Measurements from ENCODE around the gene LPCAT2. TPM values are rescaled to one million over a fixed set of nuclear protein-coding genes. Genes with fewer than 3 reads are reported as not detected.

The LPCAT2 gene
- total RNA-seq, 4 donors from 2014 or later: 8.0 to 27.1 (median 18.0) TPM

DNA sequence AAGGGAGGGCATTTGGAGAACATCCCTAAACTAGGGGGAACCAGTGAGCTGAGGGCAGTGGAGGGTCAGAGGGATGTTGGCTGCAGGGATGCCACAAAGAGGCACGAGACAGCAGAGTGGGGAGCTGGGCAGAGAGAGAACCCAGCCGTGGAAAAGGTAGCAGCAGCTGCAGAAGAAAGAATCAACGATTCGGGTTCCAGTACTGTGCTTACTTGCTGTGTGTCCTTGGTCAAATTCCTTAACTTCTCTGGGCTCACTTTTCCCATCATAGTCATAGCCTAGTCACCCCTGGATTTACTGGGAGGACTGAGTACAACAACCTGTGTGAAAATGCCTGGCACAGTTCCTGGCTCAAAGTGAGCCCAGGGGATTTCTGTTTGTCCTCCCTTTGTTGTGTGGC is 42.7 kb upstream of the LPCAT2 start:
- no peaks in the 10 kb centered on the region for H3K27me3 ChIP-seq
- TF ChIP-seq POLR2AphosphoS5 (IDR thresholded peaks at IDR 0.05): no peak
- TF ChIP-seq, protein P1, sequence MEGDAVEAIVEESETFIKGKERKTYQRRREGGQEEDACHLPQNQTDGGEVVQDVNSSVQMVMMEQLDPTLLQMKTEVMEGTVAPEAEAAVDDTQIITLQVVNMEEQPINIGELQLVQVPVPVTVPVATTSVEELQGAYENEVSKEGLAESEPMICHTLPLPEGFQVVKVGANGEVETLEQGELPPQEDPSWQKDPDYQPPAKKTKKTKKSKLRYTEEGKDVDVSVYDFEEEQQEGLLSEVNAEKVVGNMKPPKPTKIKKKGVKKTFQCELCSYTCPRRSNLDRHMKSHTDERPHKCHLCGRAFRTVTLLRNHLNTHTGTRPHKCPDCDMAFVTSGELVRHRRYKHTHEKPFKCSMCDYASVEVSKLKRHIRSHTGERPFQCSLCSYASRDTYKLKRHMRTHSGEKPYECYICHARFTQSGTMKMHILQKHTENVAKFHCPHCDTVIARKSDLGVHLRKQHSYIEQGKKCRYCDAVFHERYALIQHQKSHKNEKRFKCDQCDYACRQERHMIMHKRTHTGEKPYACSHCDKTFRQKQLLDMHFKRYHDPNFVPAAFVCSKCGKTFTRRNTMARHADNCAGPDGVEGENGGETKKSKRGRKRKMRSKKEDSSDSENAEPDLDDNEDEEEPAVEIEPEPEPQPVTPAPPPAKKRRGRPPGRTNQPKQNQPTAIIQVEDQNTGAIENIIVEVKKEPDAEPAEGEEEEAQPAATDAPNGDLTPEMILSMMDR (IDR thresholded peaks at IDR 0.05): no peak
- TF ChIP-seq EP300 (IDR thresholded peaks at IDR 0.05): no peak
- no peak for TF ChIP-seq POLR2A (IDR thresholded peaks at IDR 0.05)
- ATAC-seq: no peak
- H3K27ac ChIP-seq: no peak overlapping the region
- H3K4me1 ChIP-seq: peaks cover 0 to 12% (median 0%) of the 10 kb centered on the region in 3 donors
- no peaks in the 10 kb centered on the region for H3K9me3 ChIP-seq
- H3K4me3 ChIP-seq: no peak overlapping the region
- no peaks in the 10 kb centered on the region for H3K36me3 ChIP-seq
- WGBS, 2 donors (ENCODE audit: low coverage in 1 of 2): 85 to 94% methylated on average over 4 of the region's 4 CpGs

DNA sequence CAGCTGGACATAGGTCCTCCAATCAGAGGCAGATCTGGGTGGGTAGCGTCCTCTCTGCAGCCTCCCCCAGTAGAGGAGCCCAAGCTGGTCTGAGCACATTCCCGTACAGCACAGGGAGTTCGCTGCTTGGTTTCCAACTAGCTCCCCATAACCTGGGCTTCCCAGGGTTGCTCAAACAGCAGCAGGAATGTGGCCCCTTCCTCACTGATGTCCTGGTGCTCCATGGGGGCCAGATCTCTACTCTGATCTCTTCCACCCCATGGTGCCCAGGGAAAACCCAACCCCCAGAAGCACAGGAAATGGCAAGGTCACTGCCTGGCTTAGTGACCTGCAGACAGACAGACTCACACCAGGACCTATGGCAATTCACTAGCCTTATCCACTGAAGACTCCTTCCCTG is 41.0 kb upstream of the LPCAT2 start:
- TF ChIP-seq POLR2A (IDR thresholded peaks at IDR 0.05): no peak
- TF ChIP-seq, protein P1 (IDR thresholded peaks at IDR 0.05): no peak
- TF ChIP-seq POLR2AphosphoS5 (IDR thresholded peaks at IDR 0.05): no peak
- TF ChIP-seq EP300 (IDR thresholded peaks at IDR 0.05): no peak

DNA sequence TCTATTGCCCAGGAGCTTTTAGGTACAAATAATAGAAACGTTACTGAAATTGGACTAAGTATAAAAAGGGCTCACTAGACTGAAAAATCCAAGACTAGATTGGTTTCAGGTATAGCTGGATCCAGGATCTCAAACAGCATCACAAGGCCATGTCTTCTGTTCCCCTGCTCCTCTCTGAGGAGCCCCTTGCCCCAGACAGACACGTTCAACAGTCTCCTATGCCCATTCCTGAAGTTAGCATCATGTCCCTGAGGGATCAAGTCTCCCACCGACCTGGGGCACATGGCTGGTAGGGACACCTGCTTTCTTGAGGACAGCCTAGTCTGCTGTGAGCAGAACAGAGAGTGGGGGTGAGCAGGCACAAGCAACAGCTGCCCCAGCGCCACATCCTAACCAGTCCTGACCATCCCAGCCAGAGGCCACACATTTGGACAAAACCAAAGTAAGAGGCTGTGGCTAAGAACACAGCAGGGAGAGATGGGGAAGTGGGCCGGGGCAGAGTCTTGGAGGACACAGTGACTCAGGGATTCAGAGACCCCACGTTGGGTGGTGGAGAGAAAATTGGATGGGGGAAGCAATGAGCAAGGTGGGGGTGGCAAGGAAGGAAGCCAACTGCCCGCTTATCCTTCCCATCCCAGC is 40.4 kb upstream of the LPCAT2 start:
- TF ChIP-seq EP300 (IDR thresholded peaks at IDR 0.05) (no peak), POLR2A (IDR thresholded peaks at IDR 0.05) (no peak), POLR2AphosphoS5 (IDR thresholded peaks at IDR 0.05) (no peak)
- TF ChIP-seq, protein P1 (IDR thresholded peaks at IDR 0.05): no peak
- WGBS, 2 donors (ENCODE audit: low coverage in 1 of 2): 75 to 90% methylated on average over 2 to 5 of the region's 7 CpGs
- no peak for ATAC-seq

More for the DNA sequence above, 41.0 kb upstream of the LPCAT2 start:
- WGBS, 2 donors (ENCODE audit: low coverage in 1 of 2): 92% methylated on average over 2 of the region's 3 CpGs; no CpG with 5 or more reads in 1 of the 2 donors
- no peaks in the 10 kb centered on the region for H3K36me3 ChIP-seq
- H3K4me1 ChIP-seq: peaks cover 0 to 22% (median 0%) of the 10 kb centered on the region in 3 donors
- no peak overlapping the region for H3K27ac ChIP-seq
- no peak overlapping the region for H3K4me3 ChIP-seq
- no peak for ATAC-seq
- no peaks in the 10 kb centered on the region for H3K27me3 ChIP-seq
- H3K9me3 ChIP-seq: no peaks in the 10 kb centered on the region

DNA sequence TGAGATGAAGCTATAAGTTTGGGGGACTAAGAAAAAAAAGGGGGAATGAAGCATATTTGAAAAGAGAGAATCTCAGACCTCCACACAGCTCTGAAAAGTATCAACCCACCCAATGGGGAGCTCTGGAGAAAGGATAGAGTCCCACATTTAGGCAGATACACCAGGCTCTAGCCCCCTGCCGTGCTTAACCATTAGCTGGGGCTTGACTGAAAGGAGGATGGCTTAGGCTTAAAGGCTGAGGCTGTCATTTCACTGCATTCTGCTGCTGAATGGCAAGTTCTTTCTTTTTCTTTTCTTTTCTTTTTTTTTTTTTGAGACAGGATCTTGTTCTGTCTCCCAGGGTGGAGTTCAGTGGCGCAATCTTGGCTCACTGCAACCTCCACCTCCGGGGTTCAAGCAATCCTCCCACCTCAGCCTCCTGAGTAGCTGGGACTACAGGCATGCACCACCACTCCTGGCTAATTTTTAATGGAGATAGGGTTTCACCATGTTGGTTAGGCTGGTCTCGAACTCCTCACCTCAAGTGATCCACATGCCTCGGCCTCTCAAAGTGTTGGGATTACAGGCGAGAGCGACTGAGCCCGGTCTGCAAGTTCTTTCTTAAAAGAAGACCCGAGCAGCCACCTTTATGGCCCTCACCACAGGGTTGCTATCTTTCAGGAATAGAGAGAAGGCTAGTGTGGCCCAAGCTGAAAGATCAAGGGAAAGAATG is 38.9 kb upstream of the LPCAT2 start:
- ATAC-seq: no peak

More for the DNA sequence above, 40.4 kb upstream of the LPCAT2 start:
- H3K36me3 ChIP-seq: no peaks in the 10 kb centered on the region
- H3K27me3 ChIP-seq: no peaks in the 10 kb centered on the region
- no peak overlapping the region for H3K4me3 ChIP-seq
- no peak overlapping the region for H3K27ac ChIP-seq
- H3K4me1 ChIP-seq: peaks cover 0 to 22% (median 0%) of the 10 kb centered on the region in 3 donors
- H3K9me3 ChIP-seq: no peaks in the 10 kb centered on the region

More for the DNA sequence above, 38.9 kb upstream of the LPCAT2 start:
- TF ChIP-seq, protein P1 (IDR thresholded peaks at IDR 0.05): no peak
- TF ChIP-seq EP300 (IDR thresholded peaks at IDR 0.05) (no peak), POLR2A (IDR thresholded peaks at IDR 0.05) (no peak)
- no peaks in the 10 kb centered on the region for H3K27me3 ChIP-seq
- no peaks in the 10 kb centered on the region for H3K36me3 ChIP-seq
- peak overlapping the region in 1 of 4 donors; percentile 21 for H3K27ac ChIP-seq
- no peaks in the 10 kb centered on the region for H3K9me3 ChIP-seq
- H3K4me1 ChIP-seq: peaks cover 0 to 22% (median 0%) of the 10 kb centered on the region in 3 donors
- 94 to 100% methylated on average over 1 to 2 of the region's 9 CpGs for WGBS, 2 donors (ENCODE audit: low coverage in 1 of 2)
- no peak overlapping the region for H3K4me3 ChIP-seq

Measured in gastroesophageal sphincter (tissue), 4 donors.